OCI-M1 (cell line): ENCODE measurements around the gene ACP4.
A peak's percentile ranks its signal among the peaks of the same experiment; 100 is the strongest.

Experiments
- DNase-seq: peaks from one replicate; lab custom pipeline; 2025; lab: John Stamatoyannopoulos, UW

Gene ACP4

GRCh38 chr19:50823389-50824042 is 33.3 kb downstream of the ACP4 start, which contains the start of gene KLK1:
TSS of gene KLK1 (minus strand) at chr19:50823787. CDS start at chr19:50823748, 39 bp downstream.
- no peak for DNase-seq

GRCh38 chr19:50826492-50827240 is 36.5 kb downstream of the ACP4 start:
- DNase-seq = no peak

GRCh38 chr19:50827476-50827875 is 37.3 kb downstream of the ACP4 start:
- DNase-seq = no peak

GRCh38 chr19:50829801-50830200 is 39.6 kb downstream of the ACP4 start:
- DNase-seq = no peak

- no peak for DNase-seq
Measured at GRCh38 chr19:50830266-50831025, 40.2 kb downstream of the ACP4 start.

- DNase-seq = no peak
Measured at GRCh38 chr19:50831026-50831396, 40.8 kb downstream of the ACP4 start.

GRCh38 chr19:50832666-50833065 is 42.5 kb downstream of the ACP4 start:
- no peak for DNase-seq

- DNase-seq = no peak
Measured at GRCh38 chr19:50833117-50833801, 43.0 kb downstream of the ACP4 start, which contains the start of gene KLK15. TSS of gene KLK15 (minus strand) at chr19:50833574. CDS start at chr19:50831492, 2,082 bp downstream.

GRCh38 chr19:50833802-50834167 is 43.6 kb downstream of the ACP4 start:
- DNase-seq = no peak

- no peak for DNase-seq
Measured at GRCh38 chr19:50835103-50835784, 45.0 kb downstream of the ACP4 start.

GRCh38 chr19:50835785-50836542 is 45.7 kb downstream of the ACP4 start:
- peak; percentile 59 for DNase-seq

- no peak for DNase-seq
Measured at GRCh38 chr19:50836543-50837195, 46.5 kb downstream of the ACP4 start.

- no peak for DNase-seq
Measured at GRCh38 chr19:50837300-50837699, 47.1 kb downstream of the ACP4 start.

- peak; percentile 49 for DNase-seq
Measured at GRCh38 chr19:50838239-50838638, 48.0 kb downstream of the ACP4 start.

- DNase-seq = no peak
Measured at GRCh38 chr19:50839712-50840655, 49.8 kb downstream of the ACP4 start.

- no peak for DNase-seq
Measured at GRCh38 chr19:50842130-50842529, 51.9 kb downstream of the ACP4 start.

GRCh38 chr19:50843205-50843604 is 53.0 kb downstream of the ACP4 start:
- DNase-seq = no peak

GRCh38 chr19:50843701-50844221 is 53.5 kb downstream of the ACP4 start:
- no peak for DNase-seq
